Chondrocyte (in vitro differentiated cells): Measurements from ENCODE around the gene GALNTL6. TPM values are rescaled to one million over a fixed set of nuclear protein-coding genes. Genes with fewer than 3 reads are reported as not detected.

Experiments used
- DNase-seq: peaks from one replicate; pipeline ENCODE4 v3.0.0; 2021; ENCODE audit warnings: mixed read lengths, low spot score
- H3K27ac Mint-ChIP-seq: one replicate; pipeline ENCODE4 v1.8.0; 2021; ENCODE audit warnings: mild to moderate bottlenecking, moderate library complexity, mixed read lengths; ENCODE audit not compliant: unreplicated experiment
- H3K27me3 Mint-ChIP-seq: 2 replicates; pipeline ENCODE4 v1.8.0; 2021; ENCODE audit warnings: low read depth, mixed read lengths
- H3K36me3 Mint-ChIP-seq: 2 replicates; pipeline ENCODE4 v1.8.0; 2021; ENCODE audit warnings: low read depth, mixed read lengths
- H3K4me1 Mint-ChIP-seq: 2 replicates; pipeline ENCODE4 v1.8.0; 2021; ENCODE audit warnings: low read depth, mild to moderate bottlenecking, mixed read lengths
- H3K4me3 Mint-ChIP-seq: one replicate; pipeline ENCODE4 v1.8.0; 2021; ENCODE audit warnings: mild to moderate bottlenecking, moderate library complexity, mixed read lengths; ENCODE audit not compliant: unreplicated experiment
- H3K9me3 Mint-ChIP-seq: 2 replicates; pipeline ENCODE4 v1.8.0; 2021; ENCODE audit warnings: low read depth, mixed read lengths
- total RNA-seq: library from RNA; stranded (reverse); gene quantifications from 3 replicates; pipeline ENCODE4 v1.2.1, GENCODE V29; 2021
- TF ChIP-seq, protein P1 (sequence below): fragments of 200-600 bp; sonication (generic); IDR thresholded peaks from 2 replicates; pipeline ENCODE4 v1.5.0; 2021; ENCODE audit warnings: antibody characterized with exemption, mild to moderate bottlenecking, moderate library complexity

The GALNTL6 gene
- total RNA-seq, 1 donor from 2014 or later = not detected

DNA sequence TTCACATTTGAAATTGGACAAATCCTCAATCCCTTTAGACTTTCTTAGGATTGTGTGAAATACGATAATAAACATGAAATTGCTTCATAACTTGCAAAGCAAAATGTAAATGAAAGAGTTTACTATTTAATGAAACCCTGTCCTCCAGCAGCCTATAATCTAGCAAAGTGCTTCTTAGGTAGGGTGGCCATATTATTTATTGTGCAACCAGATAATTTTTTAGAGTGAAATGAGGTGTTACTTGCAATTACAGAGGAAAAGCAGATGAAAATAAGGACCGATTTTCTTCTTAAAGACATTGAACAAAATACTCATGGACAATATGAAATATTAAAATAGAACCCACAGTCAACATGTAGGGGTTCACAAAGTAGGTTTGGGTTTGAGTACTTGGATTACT, 1239.2 kb downstream of the GALNTL6 start:
- TF ChIP-seq, protein P1, sequence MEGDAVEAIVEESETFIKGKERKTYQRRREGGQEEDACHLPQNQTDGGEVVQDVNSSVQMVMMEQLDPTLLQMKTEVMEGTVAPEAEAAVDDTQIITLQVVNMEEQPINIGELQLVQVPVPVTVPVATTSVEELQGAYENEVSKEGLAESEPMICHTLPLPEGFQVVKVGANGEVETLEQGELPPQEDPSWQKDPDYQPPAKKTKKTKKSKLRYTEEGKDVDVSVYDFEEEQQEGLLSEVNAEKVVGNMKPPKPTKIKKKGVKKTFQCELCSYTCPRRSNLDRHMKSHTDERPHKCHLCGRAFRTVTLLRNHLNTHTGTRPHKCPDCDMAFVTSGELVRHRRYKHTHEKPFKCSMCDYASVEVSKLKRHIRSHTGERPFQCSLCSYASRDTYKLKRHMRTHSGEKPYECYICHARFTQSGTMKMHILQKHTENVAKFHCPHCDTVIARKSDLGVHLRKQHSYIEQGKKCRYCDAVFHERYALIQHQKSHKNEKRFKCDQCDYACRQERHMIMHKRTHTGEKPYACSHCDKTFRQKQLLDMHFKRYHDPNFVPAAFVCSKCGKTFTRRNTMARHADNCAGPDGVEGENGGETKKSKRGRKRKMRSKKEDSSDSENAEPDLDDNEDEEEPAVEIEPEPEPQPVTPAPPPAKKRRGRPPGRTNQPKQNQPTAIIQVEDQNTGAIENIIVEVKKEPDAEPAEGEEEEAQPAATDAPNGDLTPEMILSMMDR = no peak
- no peaks in the 10 kb centered on the region for H3K9me3 Mint-ChIP-seq
- H3K27ac Mint-ChIP-seq = no peak overlapping the region
- H3K4me3 Mint-ChIP-seq = no peak overlapping the region
- H3K36me3 Mint-ChIP-seq = no peaks in the 10 kb centered on the region
- no peaks in the 10 kb centered on the region for H3K27me3 Mint-ChIP-seq
- DNase-seq = no peak
- peaks cover 6% of the 10 kb centered on the region for H3K4me1 Mint-ChIP-seq

DNA sequence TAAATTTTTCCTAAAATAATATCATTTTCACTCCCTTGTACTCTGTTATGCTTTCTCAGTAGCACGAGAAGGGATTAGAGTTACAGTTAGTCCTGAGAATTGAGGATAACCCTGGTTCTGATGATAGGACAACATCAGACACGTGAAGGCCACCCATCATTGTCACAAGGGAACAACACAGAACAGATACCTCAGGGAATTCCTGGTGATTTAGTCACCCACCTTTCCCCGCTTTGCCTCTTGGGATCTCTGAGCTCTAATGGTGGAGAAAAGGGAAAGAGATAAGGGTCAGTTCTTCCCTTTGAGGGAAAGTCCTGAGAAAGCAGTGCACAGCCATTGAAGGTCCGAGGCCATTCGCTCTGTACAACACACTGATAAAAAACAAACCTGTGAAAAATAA, 1243.1 kb downstream of the GALNTL6 start:
- H3K4me3 Mint-ChIP-seq = no peak overlapping the region
- H3K9me3 Mint-ChIP-seq = no peaks in the 10 kb centered on the region
- TF ChIP-seq, protein P1 = no peak
- no peaks in the 10 kb centered on the region for H3K27me3 Mint-ChIP-seq
- peaks cover 12% of the 10 kb centered on the region for H3K4me1 Mint-ChIP-seq
- H3K27ac Mint-ChIP-seq = no peak overlapping the region
- DNase-seq = no peak
- no peaks in the 10 kb centered on the region for H3K36me3 Mint-ChIP-seq

DNA sequence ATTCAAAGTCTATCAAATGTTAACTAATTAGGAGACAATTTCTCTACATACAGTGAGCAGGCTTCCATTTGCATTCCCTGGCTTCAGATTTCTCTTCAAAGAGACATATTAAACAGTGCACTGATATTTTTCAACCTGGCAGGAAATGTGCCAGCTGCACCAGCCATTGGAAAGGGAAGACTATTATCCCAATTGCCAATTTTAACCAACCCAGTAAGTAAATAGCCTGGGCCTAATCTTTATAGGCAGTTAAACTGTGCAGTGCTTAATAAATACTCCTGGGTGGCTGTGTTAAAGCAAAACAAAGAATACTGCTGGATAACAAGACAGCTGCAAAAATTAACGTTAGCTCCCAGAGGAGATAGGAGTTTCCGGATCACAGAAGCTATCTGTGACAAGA, 1243.5 kb downstream of the GALNTL6 start:
- DNase-seq = no peak
- no peaks in the 10 kb centered on the region for H3K36me3 Mint-ChIP-seq
- no peaks in the 10 kb centered on the region for H3K27me3 Mint-ChIP-seq
- no peak overlapping the region for H3K27ac Mint-ChIP-seq
- H3K4me3 Mint-ChIP-seq = no peak overlapping the region
- no peaks in the 10 kb centered on the region for H3K9me3 Mint-ChIP-seq
- peaks cover 12% of the 10 kb centered on the region for H3K4me1 Mint-ChIP-seq
- TF ChIP-seq, protein P1 = no peak

DNA sequence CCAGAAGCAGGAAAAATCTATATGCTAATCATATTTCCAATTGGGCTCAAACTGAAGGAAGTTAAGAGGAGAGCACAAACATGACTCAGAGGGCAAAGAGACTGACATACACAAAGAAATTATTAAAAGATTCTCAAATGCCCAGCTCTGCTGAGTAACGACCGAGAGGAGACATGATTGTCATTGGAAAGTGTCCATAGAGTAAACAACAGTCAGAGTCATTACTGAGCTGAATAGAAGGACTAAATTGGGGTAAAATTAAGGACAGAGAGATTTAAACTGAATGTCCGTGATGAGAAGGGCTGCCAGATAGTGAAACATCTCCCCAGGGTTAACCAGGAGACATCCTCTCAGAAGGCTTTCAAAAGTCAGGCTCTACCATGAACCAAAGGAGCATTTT, 1244.2 kb downstream of the GALNTL6 start:
- no peaks in the 10 kb centered on the region for H3K9me3 Mint-ChIP-seq
- peaks cover 12% of the 10 kb centered on the region for H3K4me1 Mint-ChIP-seq
- no peak overlapping the region for H3K4me3 Mint-ChIP-seq
- no peak for DNase-seq
- peak overlapping the region; percentile 55 for H3K27ac Mint-ChIP-seq
- H3K27me3 Mint-ChIP-seq = no peaks in the 10 kb centered on the region
- no peaks in the 10 kb centered on the region for H3K36me3 Mint-ChIP-seq
- TF ChIP-seq, protein P1 = no peak

DNA sequence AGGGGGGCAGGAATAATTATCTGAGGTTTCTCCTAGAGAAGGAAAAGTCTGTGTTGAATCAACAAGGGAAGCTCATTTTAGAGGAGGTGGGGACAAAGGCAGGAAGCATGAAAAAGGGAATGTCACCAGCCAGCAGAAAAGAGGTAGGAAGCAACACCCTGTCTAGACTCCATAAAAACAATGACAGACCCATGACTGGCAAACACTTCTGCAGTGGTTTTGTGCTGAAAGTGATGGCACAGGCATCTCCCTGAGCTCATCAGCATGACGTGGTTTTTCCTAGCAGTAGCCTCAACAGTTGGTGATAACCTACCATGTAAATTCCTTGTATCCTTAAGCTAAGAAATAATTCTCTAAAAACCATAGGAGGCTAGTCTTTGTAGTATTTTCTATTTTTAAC, 1244.7 kb downstream of the GALNTL6 start:
- H3K27me3 Mint-ChIP-seq = no peaks in the 10 kb centered on the region
- peaks cover 12% of the 10 kb centered on the region for H3K4me1 Mint-ChIP-seq
- no peak overlapping the region for H3K27ac Mint-ChIP-seq
- no peak for DNase-seq
- H3K9me3 Mint-ChIP-seq = no peaks in the 10 kb centered on the region
- H3K4me3 Mint-ChIP-seq = no peak overlapping the region
- H3K36me3 Mint-ChIP-seq = no peaks in the 10 kb centered on the region
- TF ChIP-seq, protein P1 = no peak
